HL-60 (cell line): ENCODE measurements around the gene SLC49A4.
"Not testable (repeated sequence)": the region's sequence is repeated elsewhere in the genome, so short reads cannot be mapped to it uniquely, and the experiment has no call there.

Source experiments
- DNase-seq, 2 experiments: peaks; one replicate each; pipeline ENCODE4 v3.0.0-alpha.2; 2010 to 2020; ENCODE audit warnings: low read depth in 1 of 2, low spot score in 1 of 2
- H3K27ac ChIP-seq: fragments of 250-450 bp; sonication (Bioruptor Pico); replicated peaks from 2 replicates; pipeline ENCODE4 v1.5.1; 2020; ENCODE audit warnings: mild to moderate bottlenecking, moderate library complexity
- H3K27me3 ChIP-seq: fragments of 250-450 bp; sonication (Bioruptor Pico); 2 replicates; pipeline ENCODE4 v1.5.1; 2021; ENCODE audit warnings: mild to moderate bottlenecking, moderate library complexity; ENCODE audit not compliant: insufficient read depth, poor library complexity, severe bottlenecking
- H3K4me3 ChIP-seq: replicated peaks from 2 replicates; pipeline ENCODE4 v1.5.1; 2011; ENCODE audit warnings: mild to moderate bottlenecking, control low read depth, low read length; ENCODE audit not compliant: insufficient read depth
- CTCF ChIP-seq: IDR thresholded peaks from one replicate; pipeline ENCODE4 v1.5.1; 2011; ENCODE audit warnings: low read length, control low read depth, inconsistent platforms; ENCODE audit not compliant: insufficient read depth
- GABPA ChIP-seq: IDR thresholded peaks from 2 replicates; pipeline ENCODE4 v1.6.1; 2012; ENCODE audit warnings: low read depth
- POLR2AphosphoS5 ChIP-seq: IDR thresholded peaks from 2 replicates; pipeline ENCODE4 v1.6.1; 2012; ENCODE audit warnings: low read depth
- REST ChIP-seq: IDR thresholded peaks from 2 replicates; pipeline ENCODE4 v1.6.1; 2012; ENCODE audit warnings: low read depth; ENCODE audit not compliant: insufficient replicate concordance
- SPI1 ChIP-seq: IDR thresholded peaks from 2 replicates; pipeline ENCODE4 v1.6.1; 2012; ENCODE audit warnings: low read depth, mild to moderate bottlenecking, borderline replicate concordance
- long read RNA-seq: library from polyadenylated mRNA; unstranded; transcript quantifications from one replicate; pipeline ENCODE4 v2.0.0, GENCODE V29; 2020

Gene SLC49A4, protein sequence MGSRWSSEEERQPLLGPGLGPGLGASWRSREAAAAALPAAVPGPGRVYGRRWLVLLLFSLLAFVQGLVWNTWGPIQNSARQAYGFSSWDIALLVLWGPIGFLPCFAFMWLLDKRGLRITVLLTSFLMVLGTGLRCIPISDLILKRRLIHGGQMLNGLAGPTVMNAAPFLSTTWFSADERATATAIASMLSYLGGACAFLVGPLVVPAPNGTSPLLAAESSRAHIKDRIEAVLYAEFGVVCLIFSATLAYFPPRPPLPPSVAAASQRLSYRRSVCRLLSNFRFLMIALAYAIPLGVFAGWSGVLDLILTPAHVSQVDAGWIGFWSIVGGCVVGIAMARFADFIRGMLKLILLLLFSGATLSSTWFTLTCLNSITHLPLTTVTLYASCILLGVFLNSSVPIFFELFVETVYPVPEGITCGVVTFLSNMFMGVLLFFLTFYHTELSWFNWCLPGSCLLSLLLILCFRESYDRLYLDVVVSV
- long read RNA-seq, partial matches to known transcripts = 1 of 1 reads
- long read RNA-seq, other reads (novel, unspliced or antisense) = 0 of 1 reads

- TF ChIP-seq CTCF = no peak
- peak; percentile 50; the same call in 1 of the 2 replicates for TF ChIP-seq SPI1
- TF ChIP-seq REST = no peak
- Histone ChIP-seq H3K27me3 (no peaks in the 10 kb centered on the region), H3K4me3 (peak within 1 kb of the TSS; percentile 92), H3K27ac (peak within 1 kb of the TSS; percentile 70)
- peak; percentile 53 to 66 for DNase-seq
Observed at GRCh38 chr3:122794779-122795673, at the start of gene SLC49A4. TSS of gene SLC49A4 (plus strand) at chr3:122795069. CDS start at chr3:122795193, 124 bp downstream.

DNA sequence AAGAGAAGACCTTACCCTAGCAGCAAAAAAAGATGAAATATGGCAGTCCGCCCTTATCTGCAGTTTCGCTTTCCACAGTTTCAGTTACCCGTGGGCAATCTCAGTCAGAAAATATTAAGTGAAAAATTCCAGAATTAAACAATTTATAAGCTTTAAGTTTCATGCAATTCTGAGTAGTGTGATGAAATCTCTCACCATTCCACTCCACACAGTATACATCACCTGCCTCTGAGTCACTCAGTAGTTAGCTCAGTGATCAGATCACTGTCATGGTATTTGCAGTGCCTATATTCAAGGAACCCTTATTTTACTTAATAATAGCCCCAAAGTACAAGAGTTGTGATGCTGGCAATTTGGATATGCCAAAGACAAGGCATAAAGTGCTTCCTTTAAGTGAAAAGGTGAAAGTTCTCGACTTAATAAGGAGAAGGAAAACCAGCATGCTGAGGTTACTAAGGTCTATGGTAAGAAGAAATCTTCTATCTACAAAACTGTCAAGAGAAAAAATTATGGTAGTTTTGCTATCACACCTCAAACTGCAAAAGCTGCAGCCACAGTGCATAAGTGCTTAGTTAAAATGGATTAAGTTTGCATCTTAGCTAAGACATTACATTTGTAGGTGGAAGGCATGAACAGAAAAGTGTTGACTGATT lies 49.4 kb upstream of the SLC49A4 start:
- Histone ChIP-seq H3K4me3 (no peak overlapping the region), H3K27ac (no peak overlapping the region), H3K27me3 (no peaks in the 10 kb centered on the region)
- DNase-seq = no peak
- no peak for TF ChIP-seq CTCF
- TF ChIP-seq SPI1 = no peak
- no peak for TF ChIP-seq POLR2AphosphoS5
- TF ChIP-seq GABPA = no peak
- TF ChIP-seq REST = no peak

DNA sequence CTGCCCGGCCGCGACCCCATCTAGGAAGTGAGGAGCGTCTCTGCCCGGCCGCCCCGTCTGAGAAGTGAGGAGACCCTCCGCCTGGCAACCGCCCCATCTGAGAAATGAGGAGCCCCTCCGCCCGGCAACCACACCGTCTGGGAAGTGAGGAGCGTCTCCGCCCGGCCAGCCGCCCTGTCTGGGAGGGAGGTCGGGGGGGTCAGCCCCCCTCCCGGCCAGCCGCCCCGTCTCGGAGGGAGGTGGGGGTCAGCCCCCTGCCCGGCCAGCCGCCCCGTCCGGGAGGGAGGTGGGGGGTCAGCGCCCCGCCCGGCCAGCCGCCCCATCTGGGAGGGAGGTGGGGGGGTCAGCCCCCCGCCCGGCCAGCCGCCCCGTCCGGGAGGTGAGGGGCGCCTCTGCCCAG lies 47.6 kb upstream of the SLC49A4 start:
- H3K27me3 ChIP-seq, H3K4me3 ChIP-seq, H3K27ac ChIP-seq, DNase-seq: not testable (repeated sequence)

DNA sequence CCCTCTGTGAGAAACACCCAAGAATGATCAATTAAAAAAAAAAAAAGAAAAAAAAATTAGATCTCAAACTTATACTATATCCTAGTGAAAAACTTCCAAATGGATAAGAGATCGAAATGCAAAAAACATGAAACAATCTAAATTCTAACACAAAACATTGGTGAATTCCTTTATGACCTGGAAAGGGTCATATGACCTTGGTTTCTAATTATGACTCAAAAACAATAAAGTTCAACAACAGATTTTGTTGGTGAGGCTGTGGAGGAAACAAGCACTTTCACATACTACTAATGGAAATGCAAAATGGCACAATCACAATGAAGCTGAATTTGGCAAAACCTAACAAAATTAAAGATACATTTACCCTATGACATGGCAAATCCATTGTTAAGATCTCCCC lies 46.5 kb upstream of the SLC49A4 start:
- Histone ChIP-seq H3K4me3 (no peak overlapping the region), H3K27me3 (no peaks in the 10 kb centered on the region), H3K27ac (no peak overlapping the region)
- TF ChIP-seq CTCF = no peak
- no peak for TF ChIP-seq REST
- TF ChIP-seq SPI1 = no peak
- no peak for TF ChIP-seq GABPA
- no peak for TF ChIP-seq POLR2AphosphoS5
- no peak for DNase-seq
